HCT116 (cell line): ENCODE measurements around the gene TEX29. TPM values are rescaled to one million over a fixed set of nuclear protein-coding genes. Genes with fewer than 3 reads are reported as not detected.

Experiments
- ATAC-seq: fragments of 200-7000 bp; cut with Tn5 transposase; 2 replicates; pipeline ENCODE4 v1.9.1; 2020; ENCODE audit warnings: mild to moderate bottlenecking, moderate library complexity
- BruUV-seq: library from RNA; stranded (reverse); fragments of 400-500 nt; replicated peaks from 2 replicates; lab custom pipeline; 2021; lab: Mats Ljungman, UMichigan
- CTCF ChIA-PET: fragments of 300-600 bp; sonication (Branson Sonifier 250); formaldehyde crosslinking; loops from one replicate; lab custom pipeline; 2021; ENCODE audit warnings: antibody characterized with exemption; lab: Charles Lee
- POLR2A ChIA-PET: fragments of 300-600, 350-600 bp; sonication (Branson Sonifier 250); formaldehyde crosslinking; loops from one replicate; lab custom pipeline; 2021; ENCODE audit warnings: antibody characterized with exemption; lab: Charles Lee
- RAD21 ChIA-PET, 2 experiments: fragments of 300-600 bp; sonication (Branson Sonifier 250); formaldehyde crosslinking; loops; one replicate each; lab custom pipeline; 2023; ENCODE audit warnings: low total read pairs in 2 of 2; ENCODE audit not compliant: uncharacterized antibody in 2 of 2, unreplicated experiment in 2 of 2, low non-redundant PET in 1 of 2; lab: Charles Lee
- DNase-seq: peaks from one replicate; pipeline ENCODE4 v3.0.0-alpha.2; 2010; ENCODE audit warnings: low read depth, low spot score
- H2AFZ ChIP-seq: fragments of 200-600 bp; shearing (Covaris generic), sonication (generic); 2 replicates; pipeline ENCODE4 v1.6.1; 2017; ENCODE audit warnings: low read depth, mixed run types, mixed read lengths, antibody characterized with exemption, low read length; ENCODE audit not compliant: poor library complexity, severe bottlenecking
- H3K27ac ChIP-seq: 2 replicates; pipeline ENCODE4 v1.5.1; 2012; ENCODE audit warnings: low read depth, low read length
- H3K27me3 ChIP-seq: fragments of 200-600 bp; sonication (generic); 2 replicates; pipeline ENCODE4 v1.6.1; 2016; ENCODE audit warnings: mixed run types, low read length, mixed read lengths; ENCODE audit not compliant: insufficient read depth
- H3K36me3 ChIP-seq, 2 experiments: fragments of 200-500 bp in 1 of 2; fragments of 200-600 bp in 1 of 2; sonication (Bioruptor generic) in 1 of 2; sonication (generic) in 1 of 2; 2 replicates each; pipeline versions ENCODE4 v1.5.1 to v1.6.1; 2014 to 2016; ENCODE audit warnings: low read length in 2 of 2, inconsistent platforms in 1 of 2, mixed read lengths in 1 of 2, mixed run types in 1 of 2; ENCODE audit not compliant: insufficient read depth in 2 of 2, control insufficient read depth in 1 of 2
- H3K4me1 ChIP-seq, 2 experiments: fragments of 200-600 bp in 1 of 2; sonication (generic) in 1 of 2; 2 replicates each; pipeline versions ENCODE4 v1.5.1 to v1.6.1; 2012 to 2017; ENCODE audit warnings: low read length in 2 of 2, inconsistent platforms in 1 of 2, mild to moderate bottlenecking in 1 of 2, mixed read lengths in 1 of 2, mixed run types in 1 of 2, moderate library complexity in 1 of 2; ENCODE audit not compliant: insufficient read depth in 2 of 2, control insufficient read depth in 1 of 2
- H3K4me2 ChIP-seq: fragments of 200-600 bp; sonication (generic); 2 replicates; pipeline ENCODE4 v1.6.1; 2017; ENCODE audit warnings: mixed run types, low read length, mixed read lengths
- H3K4me3 ChIP-seq, 2 experiments: fragments of 200-600 bp in 1 of 2; sonication (generic) in 1 of 2; replicated peaks in 1 of 2; 2 replicates each; pipeline ENCODE4 v1.5.1; 2011 to 2016; ENCODE audit warnings: low read length in 2 of 2, control low read depth in 1 of 2, low read depth in 1 of 2, mild to moderate bottlenecking in 1 of 2, mixed read lengths in 1 of 2, mixed run types in 1 of 2
- H3K79me2 ChIP-seq: fragments of 200-600 bp; sonication (generic); 2 replicates; pipeline ENCODE4 v1.6.1; 2017; ENCODE audit warnings: mild to moderate bottlenecking, mixed run types, low read length, moderate library complexity, mixed read lengths; ENCODE audit not compliant: insufficient read depth
- H3K9ac ChIP-seq: fragments of 200-600 bp; sonication (generic); 2 replicates; pipeline ENCODE4 v1.6.1; 2016; ENCODE audit warnings: low read length, mixed read lengths
- H3K9me2 ChIP-seq: fragments of 200-600 bp; sonication (generic), shearing (Covaris generic); 2 replicates; pipeline ENCODE4 v1.6.1; 2017; ENCODE audit warnings: mixed run types, mild to moderate bottlenecking, moderate library complexity; ENCODE audit not compliant: insufficient read depth
- H3K9me3 ChIP-seq, 2 experiments: fragments of 200-500 bp in 1 of 2; fragments of 200-600 bp in 1 of 2; sonication (Bioruptor generic) in 1 of 2; sonication (generic) in 1 of 2; 2 replicates each; pipeline ENCODE4 v1.6.1; 2014 to 2017; ENCODE audit warnings: low read length in 2 of 2, mixed read lengths in 2 of 2, inconsistent platforms in 1 of 2, low read depth in 1 of 2, mild to moderate bottlenecking in 1 of 2, mixed run types in 1 of 2, moderate library complexity in 1 of 2; ENCODE audit not compliant: control insufficient read depth in 1 of 2, insufficient read depth in 1 of 2
- H4K20me1 ChIP-seq: fragments of 200-600 bp; sonication (generic), shearing (Covaris generic); 2 replicates; pipeline ENCODE4 v1.6.1; 2017; ENCODE audit warnings: mixed run types, mild to moderate bottlenecking, moderate library complexity; ENCODE audit not compliant: insufficient read depth
- CBX3 ChIP-seq: IDR thresholded peaks from 2 replicates; pipeline ENCODE4 v1.6.1; 2012; ENCODE audit warnings: low read depth
- CEBPB ChIP-seq: IDR thresholded peaks from 2 replicates; pipeline ENCODE4 v1.6.1; 2012; ENCODE audit warnings: low read depth
- CTCF ChIP-seq, 3 experiments: fragments of 200-600 bp in 1 of 3; sonication (generic) in 1 of 3; IDR thresholded peaks in 2 of 3; conservative IDR thresholded peaks in 1 of 3; 2 replicates each; pipeline ENCODE4 v1.5.1; 2012 to 2017; ENCODE audit warnings: low read depth in 2 of 3, low read length in 2 of 3, antibody characterized with exemption in 1 of 3, borderline replicate concordance in 1 of 3, control low read depth in 1 of 3, mild to moderate bottlenecking in 1 of 3, mixed read lengths in 1 of 3, mixed run types in 1 of 3, moderate library complexity in 1 of 3; ENCODE audit not compliant: insufficient read depth in 1 of 3
- ELF1 ChIP-seq: IDR thresholded peaks from 2 replicates; pipeline ENCODE4 v1.6.1; 2012; ENCODE audit warnings: low read depth, borderline replicate concordance
- EZH2 ChIP-seq: fragments of 200-600 bp; sonication (generic); IDR thresholded peaks from 2 replicates; pipeline ENCODE4 v1.6.1; 2017; ENCODE audit warnings: antibody characterized with exemption, mixed run types
- EZH2phosphoT487 ChIP-seq: fragments of 200-600 bp; IDR thresholded peaks from 2 replicates; pipeline ENCODE4 v1.6.1; 2018; ENCODE audit warnings: antibody characterized with exemption, borderline replicate concordance
- FOSL1 ChIP-seq: IDR thresholded peaks from 2 replicates; pipeline ENCODE4 v1.6.1; 2012; ENCODE audit warnings: low read depth
- JUND ChIP-seq: IDR thresholded peaks from 2 replicates; pipeline ENCODE4 v1.6.1; 2012
- POLR2A ChIP-seq: IDR thresholded peaks from 2 replicates; pipeline ENCODE4 v1.7.0; 2011; ENCODE audit warnings: borderline replicate concordance; ENCODE audit not compliant: insufficient read depth, insufficient read length; ENCODE audit errors: extremely low read depth
- REST ChIP-seq: IDR thresholded peaks from 2 replicates; pipeline ENCODE4 v1.6.1; 2012; ENCODE audit warnings: low read depth
- SIN3A ChIP-seq: IDR thresholded peaks from 2 replicates; pipeline ENCODE4 v1.6.1; 2012; ENCODE audit warnings: low read depth
- SP1 ChIP-seq: IDR thresholded peaks from 2 replicates; pipeline ENCODE4 v1.6.1; 2012; ENCODE audit warnings: low read depth
- SRF ChIP-seq: IDR thresholded peaks from 2 replicates; pipeline ENCODE4 v1.6.1; 2012; ENCODE audit warnings: low read depth
- TCF7L2 ChIP-seq: IDR thresholded peaks from 2 replicates; pipeline ENCODE4 v1.7.0; 2011; ENCODE audit warnings: borderline replicate concordance, inconsistent platforms; ENCODE audit not compliant: insufficient read depth, insufficient read length; ENCODE audit errors: extremely low read depth
- YY1 ChIP-seq: IDR thresholded peaks from 2 replicates; pipeline ENCODE4 v1.6.1; 2011; ENCODE audit warnings: low read length, low read depth, moderate library complexity, mild to moderate bottlenecking; ENCODE audit not compliant: insufficient replicate concordance; ENCODE audit errors: extremely low read depth
- ZBTB33 ChIP-seq: IDR thresholded peaks from 2 replicates; pipeline ENCODE4 v1.6.1; 2011; ENCODE audit warnings: mild to moderate bottlenecking, low read length, moderate library complexity; ENCODE audit not compliant: insufficient replicate concordance; ENCODE audit errors: extremely low read depth
- ZFX ChIP-seq: fragments of 450-650 bp; IDR thresholded peaks from 2 replicates; pipeline ENCODE4 v1.6.1; 2017
- ZNF274 ChIP-seq: fragments of 200-500 bp; sonication (Bioruptor generic); IDR thresholded peaks from 2 replicates; pipeline ENCODE4 v1.6.1; 2014; ENCODE audit warnings: mild to moderate bottlenecking, low read depth, low read length, inconsistent platforms
- intact Hi-C: fragments of 100-400 bp; cut with micrococcal nuclease; formaldehyde crosslinking; loops from 2 replicates; pipeline ENCODE4 v1.10.0; 2022
- total RNA-seq: library from RNA; stranded (reverse); gene quantifications from one replicate; pipeline ENCODE4 v1.2.1, GENCODE V29; 2021; ENCODE audit not compliant: unreplicated experiment

Gene TEX29
- total RNA-seq, 1 experiment from 2014 or later = not detected

- ChIA-PET CTCF (no interaction called here), RAD21 (no interaction called here)
- Histone ChIP-seq H3K4me3 (no peak overlapping the region), H3K4me2 (no peak overlapping the region), H2AFZ (no peak overlapping the region), H3K27me3 (no peaks in the 10 kb centered on the region), H3K4me1 (no peaks in the 10 kb centered on the region), H4K20me1 (no peaks in the 10 kb centered on the region), H3K9ac (no peak overlapping the region), H3K79me2 (no peaks in the 10 kb centered on the region), H3K9me3 (no peaks in the 10 kb centered on the region)
- BruUV-seq = no TSS peak
- ATAC-seq = no peak
- no peak for TF ChIP-seq POLR2A
- no peak for TF ChIP-seq EZH2phosphoT487
- no peak for TF ChIP-seq SRF
- TF ChIP-seq ZFX = no peak
- TF ChIP-seq CBX3 = no peak
- no peak for TF ChIP-seq ZNF274
- no peak for TF ChIP-seq FOSL1
- TF ChIP-seq SIN3A = no peak
- TF ChIP-seq REST = no peak
- no peak for TF ChIP-seq EZH2
- no peak for TF ChIP-seq ELF1
- TF ChIP-seq TCF7L2 = no peak
- TF ChIP-seq ZBTB33 = no peak
- no peak for TF ChIP-seq CEBPB
- no peak for TF ChIP-seq CTCF (IDR thresholded peaks at IDR 0.05 in 2 of 3, conservative IDR thresholded peaks at IDR 0.05 in 1 of 3; ENCODE audit: borderline replicate concordance in 1 of 3, insufficient read depth in 1 of 3, low read depth in 2 of 3, low read length in 2 of 3)
- TF ChIP-seq JUND = no peak
- TF ChIP-seq SP1 = no peak
- TF ChIP-seq YY1 = no peak
- TF ChIP-seq, all 23 proteins: peak for 0
- peaks cover 5 to 11% of the 10 kb centered on the region in 2 experiments; a peak in 2 of 4 replicates for H3K36me3 ChIP-seq
- POLR2A ChIA-PET = no interaction called here
- H3K9me2 ChIP-seq = no peaks in the 10 kb centered on the region
- H3K27ac ChIP-seq = no peak overlapping the region
- intact Hi-C loops = no loop called here
- no peak for DNase-seq
Measured at GRCh38 chr13:111295886-111296285, 24.6 kb upstream of the TEX29 start.
